ENCODE data around the gene FAM181A.

DNA sequence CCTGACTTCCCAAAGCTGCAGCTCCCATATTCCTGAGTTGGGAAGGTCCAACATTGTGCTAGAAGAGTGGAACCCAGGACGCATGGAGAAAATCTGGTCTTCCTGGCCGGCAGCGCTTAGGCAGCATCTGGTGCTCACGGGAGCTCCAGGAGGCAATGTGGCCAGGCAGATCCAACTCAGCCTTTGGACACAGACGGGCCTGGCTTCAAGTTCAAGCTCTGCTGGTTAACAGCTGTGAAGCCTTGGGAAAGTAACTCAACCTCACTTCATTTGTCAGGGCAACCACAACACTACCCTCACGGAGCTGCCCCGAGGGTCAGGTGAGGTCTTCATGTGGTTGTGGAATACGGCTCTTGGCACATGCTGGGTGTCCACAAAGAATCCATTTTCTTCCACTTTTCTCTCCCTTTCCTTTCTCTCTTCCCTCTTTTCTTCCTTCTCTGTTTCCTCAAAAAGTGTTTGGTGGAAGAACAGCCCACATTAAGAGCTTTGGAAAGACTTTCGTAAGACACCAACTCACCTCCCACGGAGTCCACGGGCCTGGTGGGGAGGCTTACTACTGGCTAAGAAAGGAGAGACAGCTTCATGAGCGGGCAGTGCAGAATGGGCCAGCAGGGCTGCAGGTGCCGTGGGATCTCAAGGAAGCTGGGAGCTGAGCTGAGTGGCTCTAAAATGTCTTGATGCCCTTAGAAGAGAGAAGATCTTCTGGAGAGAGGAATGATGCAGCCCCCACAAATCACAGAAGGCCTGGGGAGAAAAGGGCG, 2.4 kb upstream of the FAM181A start:
- TF ChIP-seq RAD21 (IDR thresholded peaks at IDR 0.05; ENCODE audit: low read length) (no peak), MAFK (IDR thresholded peaks at IDR 0.05; ENCODE audit: low read depth, low read length) (no peak), POLR2A (IDR thresholded peaks at IDR 0.05; ENCODE audit: low read depth, low read length) (no peak), CEBPB (IDR thresholded peaks at IDR 0.05; ENCODE audit: low read depth, low read length) (no peak), CHD1 (IDR thresholded peaks at IDR 0.05; ENCODE audit: low read depth, low read length) (no peak), MXI1 (IDR thresholded peaks at IDR 0.05; ENCODE audit: borderline replicate concordance, low read depth, low read length) (no peak)
- TF ChIP-seq, protein P1, sequence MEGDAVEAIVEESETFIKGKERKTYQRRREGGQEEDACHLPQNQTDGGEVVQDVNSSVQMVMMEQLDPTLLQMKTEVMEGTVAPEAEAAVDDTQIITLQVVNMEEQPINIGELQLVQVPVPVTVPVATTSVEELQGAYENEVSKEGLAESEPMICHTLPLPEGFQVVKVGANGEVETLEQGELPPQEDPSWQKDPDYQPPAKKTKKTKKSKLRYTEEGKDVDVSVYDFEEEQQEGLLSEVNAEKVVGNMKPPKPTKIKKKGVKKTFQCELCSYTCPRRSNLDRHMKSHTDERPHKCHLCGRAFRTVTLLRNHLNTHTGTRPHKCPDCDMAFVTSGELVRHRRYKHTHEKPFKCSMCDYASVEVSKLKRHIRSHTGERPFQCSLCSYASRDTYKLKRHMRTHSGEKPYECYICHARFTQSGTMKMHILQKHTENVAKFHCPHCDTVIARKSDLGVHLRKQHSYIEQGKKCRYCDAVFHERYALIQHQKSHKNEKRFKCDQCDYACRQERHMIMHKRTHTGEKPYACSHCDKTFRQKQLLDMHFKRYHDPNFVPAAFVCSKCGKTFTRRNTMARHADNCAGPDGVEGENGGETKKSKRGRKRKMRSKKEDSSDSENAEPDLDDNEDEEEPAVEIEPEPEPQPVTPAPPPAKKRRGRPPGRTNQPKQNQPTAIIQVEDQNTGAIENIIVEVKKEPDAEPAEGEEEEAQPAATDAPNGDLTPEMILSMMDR (conservative IDR thresholded peaks at IDR 0.05; ENCODE audit: low read depth, low read length) = no peak
